HG02852 (cell line): Measurements from ENCODE around the gene CBFA2T3.
"Not testable (repeated sequence)": the region's sequence is repeated elsewhere in the genome, so short reads cannot be mapped to it uniquely, and the experiment has no call there.

ENCODE experiments used
- ATAC-seq: cut with Tn5 transposase; IDR thresholded peaks from one replicate; pipeline ENCODE4 v1.9.1; 2021; ENCODE audit warnings: mild to moderate bottlenecking, moderate library complexity; ENCODE audit not compliant: unreplicated experiment

Gene CBFA2T3

DNA sequence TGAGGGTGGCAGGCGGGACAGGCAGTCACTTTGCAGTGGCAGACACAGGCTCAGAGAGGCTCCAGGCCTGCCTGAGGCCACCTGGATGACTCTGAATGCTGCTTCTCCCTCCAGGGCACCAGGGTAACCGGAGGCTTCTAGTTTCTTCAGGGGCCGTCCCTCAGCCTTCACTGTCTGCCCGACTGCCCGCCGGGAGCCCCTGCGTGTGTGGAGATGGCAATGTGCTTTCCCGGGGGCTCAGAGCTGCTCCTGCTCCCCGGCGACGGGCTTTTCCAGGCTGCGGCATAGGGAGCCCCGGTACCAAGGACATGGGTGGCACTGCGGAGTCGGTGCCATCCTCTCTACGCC, 51.5 kb downstream of the CBFA2T3 start:
- no peak for ATAC-seq

DNA sequence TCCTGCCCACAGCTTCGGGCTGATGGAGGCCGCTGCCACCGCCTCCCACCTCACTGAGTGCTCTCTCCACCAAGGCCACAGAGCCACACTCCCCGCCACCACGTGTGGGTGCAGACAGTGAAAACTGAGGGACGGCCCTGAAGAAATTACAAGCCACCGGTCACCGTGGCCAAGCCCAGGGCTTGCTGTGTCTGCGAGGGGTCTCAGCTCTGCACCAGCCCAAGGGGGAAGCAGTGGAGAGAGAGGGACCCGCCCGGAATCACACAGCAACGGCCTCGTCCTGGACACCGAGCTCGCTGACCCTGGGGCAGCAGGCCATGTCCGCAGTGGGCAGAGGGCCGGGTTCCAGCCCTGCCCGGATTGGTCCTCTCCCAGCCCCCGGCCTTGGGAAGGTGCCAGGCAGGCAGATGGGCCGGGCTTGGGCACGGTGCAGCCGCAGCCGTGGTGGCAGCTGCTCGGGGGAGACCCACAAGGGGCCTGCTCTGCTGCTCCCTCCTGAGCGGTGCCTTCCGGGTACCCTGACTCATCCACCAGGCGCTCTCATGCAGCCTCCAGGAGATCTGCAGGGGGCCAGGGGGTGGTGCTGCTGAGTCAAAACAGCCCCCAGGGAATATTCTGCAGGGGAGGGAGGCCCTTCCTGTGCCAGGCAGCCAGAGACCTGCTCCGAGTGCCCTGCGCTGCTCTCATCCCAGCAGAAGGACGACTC, 52.0 kb downstream of the CBFA2T3 start:
- ATAC-seq, result no peak

DNA sequence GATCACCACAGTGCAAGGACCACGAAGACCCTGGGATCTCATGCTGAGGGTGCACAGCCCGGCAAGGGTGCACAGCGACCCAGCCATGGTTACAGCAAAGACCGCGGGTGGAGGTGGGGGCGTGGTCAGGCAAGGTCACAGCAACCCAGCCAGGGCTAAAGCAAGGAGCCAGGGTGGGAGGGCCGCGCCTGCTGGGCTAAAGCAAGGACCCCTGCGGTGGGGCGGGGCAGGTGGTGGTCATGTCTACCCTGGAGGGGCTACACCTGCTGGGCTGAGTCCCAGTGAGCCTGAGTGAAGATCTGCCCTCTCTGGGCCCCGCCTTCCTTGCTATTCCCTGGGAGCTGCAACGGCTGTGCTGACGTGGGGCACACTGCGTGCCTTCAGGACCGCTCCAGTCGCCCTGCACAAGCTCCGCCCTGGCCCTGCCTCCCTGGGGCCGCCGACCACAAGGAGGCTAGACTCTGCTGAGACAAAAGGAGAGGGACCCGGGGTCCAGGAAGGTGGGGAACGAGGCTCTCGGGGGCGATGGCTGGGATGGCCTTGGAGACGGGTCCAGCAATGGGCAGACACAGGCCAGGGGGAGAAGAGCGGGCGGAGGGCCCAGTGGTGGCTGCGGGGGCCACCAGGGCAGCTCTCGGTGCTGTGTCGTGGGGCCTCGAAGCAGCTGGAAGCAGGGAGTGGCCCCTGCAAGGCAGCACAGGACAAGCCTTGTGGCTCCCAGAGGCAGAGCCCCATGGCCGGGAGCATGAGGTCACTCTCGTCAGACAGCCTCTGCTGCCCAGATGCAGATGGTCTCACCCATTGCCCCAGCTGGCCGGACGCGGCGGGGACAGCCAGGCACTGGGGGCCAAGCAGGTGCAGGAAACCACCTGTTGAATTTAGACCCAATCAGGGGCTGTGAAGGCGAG, 52.8 kb downstream of the CBFA2T3 start:
- no peak for ATAC-seq

DNA sequence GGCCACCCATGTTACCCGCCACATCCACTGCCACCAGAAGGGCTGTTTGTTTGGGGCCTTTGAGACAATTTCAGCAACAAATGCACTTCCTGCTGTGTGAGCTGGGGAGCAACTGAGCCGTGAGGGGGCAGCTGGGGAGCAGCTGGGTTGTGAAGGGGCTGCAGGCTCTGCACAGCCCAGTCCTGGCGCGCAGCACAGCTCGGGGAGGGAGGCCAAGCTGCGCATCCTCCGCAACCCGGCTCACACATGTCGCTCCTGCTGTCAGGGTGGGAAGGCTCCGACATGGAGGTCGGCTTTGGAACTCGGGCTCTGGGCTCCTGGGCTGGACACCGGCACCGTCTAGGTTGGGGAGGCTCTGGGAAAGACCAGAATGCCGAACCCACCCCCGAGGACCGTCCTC, 53.6 kb downstream of the CBFA2T3 start:
- ATAC-seq, result no peak

DNA sequence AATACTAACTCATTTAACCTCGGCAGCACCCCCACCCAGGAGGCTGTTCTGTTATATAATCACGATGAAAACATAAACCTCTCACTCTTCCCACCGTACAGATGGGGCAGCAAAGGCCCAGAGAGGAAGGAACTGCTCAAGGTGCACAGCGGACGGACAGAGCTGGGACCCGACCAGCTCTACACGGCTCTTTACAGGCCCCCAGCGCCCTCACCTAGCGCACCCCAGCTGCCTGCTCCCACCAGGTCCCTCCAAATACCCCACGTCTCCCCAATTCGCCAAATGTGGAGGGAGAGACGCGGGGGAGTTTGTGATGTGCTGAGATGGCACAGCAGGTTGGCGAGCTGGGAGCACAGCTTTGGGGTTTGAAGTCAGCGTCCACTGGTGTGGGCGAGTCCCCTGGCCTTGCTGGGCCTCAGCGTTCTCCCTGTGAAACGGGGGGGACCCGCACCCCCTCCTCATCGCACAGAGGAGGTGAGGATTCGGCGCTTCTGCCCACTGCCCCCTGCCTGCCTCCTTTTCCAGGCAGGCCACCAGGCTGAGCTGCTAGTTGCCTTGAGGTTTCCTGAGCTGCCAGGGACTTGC, 54.1 kb downstream of the CBFA2T3 start:
- no peak for ATAC-seq

DNA sequence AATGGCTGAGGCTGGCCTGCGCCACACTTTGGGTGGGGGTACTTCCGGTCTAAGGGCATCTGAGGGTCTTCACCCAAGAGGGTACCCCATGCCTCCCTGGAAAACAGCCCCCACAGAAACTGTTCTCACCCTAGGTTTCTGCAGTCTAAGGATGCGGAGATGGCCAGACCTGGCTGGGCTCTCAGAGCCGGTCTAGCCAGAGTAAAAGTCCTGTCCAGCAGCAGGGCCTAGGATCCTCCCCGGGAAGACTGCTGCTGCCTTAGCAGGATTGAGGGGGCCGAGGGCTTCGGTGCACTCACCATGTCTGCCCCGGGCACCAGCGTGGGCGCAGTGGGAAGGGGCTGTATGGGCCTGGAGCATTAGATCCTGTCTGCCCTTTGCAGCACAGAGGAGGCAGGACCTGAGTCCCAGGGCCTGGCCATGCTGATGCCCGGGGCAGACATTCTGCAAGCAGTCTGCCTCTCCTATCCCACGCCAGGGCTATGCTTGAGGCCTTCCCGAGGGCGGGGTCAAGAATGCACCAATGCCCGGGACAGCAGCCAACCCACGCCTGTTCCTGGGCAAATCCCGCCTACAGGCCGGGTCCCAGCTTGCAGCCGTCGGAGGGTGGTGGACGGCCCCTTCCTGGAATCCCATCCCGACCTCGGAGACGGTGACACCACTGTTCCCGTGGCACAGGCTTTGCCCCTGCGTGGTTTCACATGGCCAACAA, 54.7 kb downstream of the CBFA2T3 start:
- ATAC-seq, result no peak

DNA sequence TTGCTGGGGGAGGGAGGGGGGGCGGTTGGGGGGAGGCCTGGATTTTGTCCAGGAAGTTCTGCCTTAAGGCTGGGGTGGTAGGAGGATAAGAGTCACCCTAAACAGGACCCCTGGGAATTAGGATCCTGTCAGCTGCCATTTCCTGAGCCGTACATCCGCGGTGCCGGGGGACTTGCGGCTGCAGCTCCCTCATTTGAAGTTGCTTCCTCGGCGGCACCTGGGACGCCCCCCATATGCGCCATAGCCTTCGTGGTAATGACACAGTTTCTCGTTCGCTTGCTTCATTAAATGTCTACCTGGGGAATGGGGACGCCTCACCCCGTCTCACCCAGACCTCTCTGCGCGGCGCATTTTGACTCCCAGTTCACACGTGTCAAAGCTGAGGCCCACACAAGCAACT, 55.4 kb downstream of the CBFA2T3 start:
- no peak for ATAC-seq

DNA sequence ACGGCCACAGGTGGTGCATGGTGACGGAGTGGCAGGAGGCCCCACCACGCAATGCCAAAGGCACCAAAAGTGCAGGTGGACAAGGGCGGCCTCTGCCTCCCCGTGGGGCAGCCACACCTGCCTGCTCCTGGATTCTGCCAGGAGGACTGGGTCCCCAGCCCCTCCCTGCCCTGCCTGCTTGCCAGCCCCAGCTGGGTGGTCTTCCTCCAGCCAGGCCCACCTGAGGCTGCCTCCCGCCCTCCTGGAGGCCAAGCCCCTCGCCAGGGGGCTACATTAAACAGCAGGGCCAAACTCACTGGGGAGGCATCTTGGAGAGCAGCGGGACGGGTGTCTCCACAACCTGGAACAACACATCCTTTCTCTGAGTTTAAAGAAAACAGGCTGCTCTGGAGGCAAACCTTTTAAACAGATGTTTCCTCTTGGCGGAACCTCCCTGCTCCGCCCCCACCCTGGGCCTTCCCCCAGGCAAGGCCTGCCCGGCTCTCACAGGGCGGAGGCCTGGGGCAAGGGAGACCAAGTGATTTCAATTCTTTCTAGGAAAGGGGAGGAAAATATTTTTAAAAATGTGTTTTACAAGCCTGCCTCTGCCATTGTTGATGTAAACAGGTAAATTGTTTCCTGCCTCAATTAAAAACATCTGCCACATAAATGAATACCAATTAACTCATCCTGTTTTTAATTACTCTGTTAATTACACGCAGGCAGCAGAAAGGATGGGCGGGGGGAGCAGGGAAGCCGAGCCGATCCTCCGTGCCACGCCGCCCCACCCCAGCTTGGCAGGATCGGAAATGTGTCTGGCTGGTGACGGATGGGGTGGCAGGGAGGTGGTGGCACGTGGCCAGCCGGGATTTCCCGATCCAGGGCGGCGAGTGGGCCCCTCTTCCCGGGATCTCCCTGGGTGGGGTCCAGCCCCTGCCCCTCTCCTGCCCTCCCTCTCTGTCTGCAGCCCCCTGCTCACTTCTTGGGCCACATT, 56.1 kb downstream of the CBFA2T3 start:
- ATAC-seq, result no peak

DNA sequence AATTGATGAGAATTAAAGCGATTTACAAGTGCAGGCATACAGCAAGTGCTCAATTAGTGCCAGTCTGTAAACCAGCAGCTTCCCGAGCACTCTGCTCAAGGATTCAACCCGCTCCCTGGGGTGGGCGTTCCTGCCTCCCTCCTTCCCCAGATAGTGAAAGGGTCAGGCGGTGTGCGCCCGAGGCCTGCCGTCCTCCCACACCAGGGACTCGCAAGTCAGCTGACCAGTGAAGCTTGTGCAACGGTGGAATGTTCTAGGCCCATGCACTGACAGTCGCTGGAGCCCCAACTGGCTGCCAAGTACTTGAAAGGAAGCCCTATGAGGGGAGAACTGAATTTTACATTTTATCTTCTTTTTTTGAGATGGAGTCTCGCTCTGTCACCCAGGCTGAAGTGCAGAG, 57.1 kb downstream of the CBFA2T3 start:
- ATAC-seq, result no peak

DNA sequence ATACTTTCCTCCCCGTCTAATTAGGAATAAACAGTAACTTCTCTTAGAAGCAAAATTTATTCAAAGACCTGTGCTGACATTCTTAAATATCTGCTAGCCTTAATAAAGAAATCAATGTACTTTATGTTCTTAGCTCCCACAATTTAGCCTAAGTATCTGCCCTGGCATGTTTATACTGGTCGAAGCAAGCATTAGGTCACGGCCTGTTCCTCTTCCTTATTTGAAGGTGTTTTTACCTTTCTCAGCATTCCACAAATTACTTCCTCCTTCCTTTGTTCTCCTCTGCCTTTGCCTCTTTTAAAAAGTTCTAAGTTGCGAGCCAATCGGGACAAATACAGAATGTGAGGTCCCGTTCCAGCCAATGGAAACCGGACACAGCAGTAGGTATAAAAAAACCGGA, 58.1 kb downstream of the CBFA2T3 start:
- ATAC-seq, result not testable (repeated sequence)

DNA sequence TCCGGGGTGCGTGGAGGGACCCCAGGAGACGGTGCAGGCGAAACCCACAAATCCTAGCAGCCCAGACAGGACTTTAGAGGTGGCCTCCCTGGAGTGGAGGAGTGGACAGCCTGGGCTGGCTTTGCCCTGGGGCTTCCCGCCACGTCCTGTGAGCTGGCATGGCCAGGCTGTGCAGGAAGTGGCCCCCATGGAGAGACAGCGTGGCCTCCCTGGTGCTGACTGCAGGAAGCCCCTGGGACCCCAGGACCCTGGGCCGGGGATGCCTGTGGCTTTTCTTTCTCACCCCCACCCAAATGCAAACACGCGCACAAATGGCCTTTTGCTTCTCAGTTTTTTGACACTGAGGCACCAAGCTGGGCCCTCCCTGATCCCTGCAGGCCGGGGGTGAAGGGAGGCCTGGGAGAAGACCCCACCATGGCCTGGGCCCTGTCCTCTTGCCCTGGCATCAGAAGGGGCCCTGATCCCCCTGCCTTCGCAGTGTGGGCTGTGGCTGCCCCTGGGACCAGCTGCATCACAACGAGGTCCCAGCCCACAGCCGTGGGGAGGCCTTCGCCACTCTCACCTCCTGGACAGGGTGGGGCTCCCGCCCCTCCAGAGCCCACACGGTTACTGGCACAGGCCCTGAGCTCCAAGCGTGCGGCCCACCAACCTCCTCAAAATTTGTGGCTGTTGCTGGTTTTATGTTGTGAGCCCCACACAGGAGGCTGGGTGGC, 58.9 kb downstream of the CBFA2T3 start:
- no peak for ATAC-seq

DNA sequence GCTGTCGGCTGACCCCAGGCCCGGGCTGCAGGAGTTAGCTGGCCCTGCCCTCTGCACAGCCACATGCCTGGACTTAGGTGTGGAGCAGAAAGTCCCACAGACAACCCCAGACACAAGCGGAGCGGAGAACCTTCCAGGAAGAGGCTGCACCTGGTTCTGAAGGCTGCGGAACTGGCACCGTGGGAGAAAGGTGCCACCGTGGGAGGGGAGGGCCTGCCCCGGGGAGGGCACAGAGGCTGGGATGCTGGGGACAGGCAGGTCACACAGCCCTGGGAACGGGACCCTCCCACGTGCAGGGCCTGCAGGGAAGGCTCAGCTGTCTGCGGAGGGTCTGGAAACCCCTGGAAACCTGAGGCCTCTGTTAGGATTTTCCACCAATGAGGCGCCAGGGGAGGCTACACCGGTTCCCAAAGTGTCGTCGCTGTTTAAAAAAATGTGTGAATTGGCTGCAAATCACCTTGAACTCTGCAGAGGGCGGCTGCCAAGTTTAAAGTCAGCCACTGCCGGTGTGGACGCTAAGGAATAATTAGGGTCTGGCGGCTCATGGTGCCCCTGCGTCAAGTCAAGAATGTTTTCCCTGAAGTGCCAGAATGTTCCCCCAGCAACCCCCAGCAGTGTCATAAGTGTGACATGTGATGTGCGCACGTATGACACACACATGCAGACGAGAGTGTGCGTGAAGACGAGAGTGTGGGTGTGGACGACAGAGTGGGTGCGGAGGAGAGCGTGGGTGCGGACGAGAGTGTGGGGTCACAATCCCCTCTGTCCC, 59.7 kb downstream of the CBFA2T3 start:
- no peak for ATAC-seq

DNA sequence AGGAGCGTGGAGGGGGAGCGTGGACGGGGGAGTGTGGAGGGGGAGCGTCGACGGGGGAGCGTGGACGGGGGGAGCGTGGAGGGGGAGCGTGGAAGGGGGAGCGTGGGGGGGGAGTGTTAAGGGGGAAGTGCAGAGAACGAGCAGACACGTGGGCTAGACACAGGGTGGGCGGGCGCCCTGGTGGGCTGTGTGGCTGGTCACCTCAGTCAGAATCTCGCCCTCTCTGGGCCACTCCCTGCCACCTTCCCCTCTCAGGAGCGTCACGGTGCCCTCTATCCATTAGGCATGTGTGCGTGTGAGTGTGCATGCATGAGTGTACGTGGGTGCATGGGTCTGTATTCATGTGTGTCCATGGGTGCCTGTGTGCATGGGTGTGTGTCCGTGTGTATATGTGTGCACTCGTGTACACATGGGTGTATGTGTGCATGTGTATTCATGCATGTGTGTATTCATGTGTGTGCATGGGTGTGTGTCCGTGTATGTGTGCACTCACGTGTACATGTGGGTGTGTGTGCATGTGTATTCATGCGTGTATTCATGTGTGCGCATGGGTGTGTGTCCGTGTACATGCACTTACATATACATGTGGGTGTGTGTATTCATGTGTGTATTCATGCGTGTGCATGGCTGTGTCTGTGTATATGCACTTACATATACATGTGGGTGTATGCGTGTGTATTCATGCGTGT, 61.2 kb downstream of the CBFA2T3 start:
- no peak for ATAC-seq

DNA sequence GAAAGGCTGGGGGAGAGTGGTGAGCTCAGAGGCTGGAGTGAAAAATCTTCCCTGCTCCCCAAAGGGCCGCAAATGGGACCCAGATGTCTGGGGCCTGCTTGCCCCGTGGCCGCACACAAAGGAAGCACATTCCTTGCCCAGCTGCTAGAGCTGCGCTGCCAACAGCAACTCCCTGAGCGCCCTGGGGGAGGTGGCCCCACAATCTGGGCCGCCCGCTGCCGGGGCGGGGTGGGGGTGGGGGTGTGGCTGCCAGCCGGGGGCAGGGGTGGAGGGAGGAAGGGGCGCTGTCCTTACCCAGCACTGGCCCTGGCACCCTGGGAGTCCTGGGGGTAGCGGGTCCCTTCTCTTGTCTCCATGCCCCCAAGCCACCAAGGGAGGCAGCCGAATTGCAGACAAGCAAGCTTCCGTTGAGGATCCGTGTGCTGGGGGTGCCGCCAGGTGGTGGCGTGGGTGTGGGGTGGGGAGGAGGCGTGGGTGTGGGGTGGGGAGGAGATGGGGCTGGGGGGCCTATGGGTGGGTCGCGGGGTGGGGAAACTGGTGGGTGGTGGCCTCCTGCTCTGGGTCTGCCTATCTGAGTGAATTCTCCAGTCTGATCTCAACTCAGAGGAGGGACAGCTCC, 62.1 kb downstream of the CBFA2T3 start:
- ATAC-seq, result no peak

DNA sequence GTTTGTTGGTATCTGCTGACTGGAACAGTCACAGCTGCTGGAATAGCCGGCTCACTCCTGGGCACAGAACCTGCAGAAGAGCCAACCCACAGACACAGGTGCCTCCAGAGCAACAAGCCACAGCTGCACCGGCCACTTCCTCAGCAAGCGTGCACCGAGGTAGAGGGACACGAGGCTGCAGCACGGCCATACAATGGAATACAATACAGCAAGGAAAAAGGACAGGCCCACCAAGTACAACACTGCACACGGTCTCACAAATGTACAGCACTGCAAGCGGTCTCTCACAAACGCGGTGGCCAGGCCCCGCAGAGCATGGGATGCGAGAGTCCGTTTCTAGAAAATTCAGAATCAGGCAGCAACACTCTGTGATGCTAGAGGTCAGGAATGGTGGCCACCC, 63.1 kb downstream of the CBFA2T3 start:
- ATAC-seq, result no peak

DNA sequence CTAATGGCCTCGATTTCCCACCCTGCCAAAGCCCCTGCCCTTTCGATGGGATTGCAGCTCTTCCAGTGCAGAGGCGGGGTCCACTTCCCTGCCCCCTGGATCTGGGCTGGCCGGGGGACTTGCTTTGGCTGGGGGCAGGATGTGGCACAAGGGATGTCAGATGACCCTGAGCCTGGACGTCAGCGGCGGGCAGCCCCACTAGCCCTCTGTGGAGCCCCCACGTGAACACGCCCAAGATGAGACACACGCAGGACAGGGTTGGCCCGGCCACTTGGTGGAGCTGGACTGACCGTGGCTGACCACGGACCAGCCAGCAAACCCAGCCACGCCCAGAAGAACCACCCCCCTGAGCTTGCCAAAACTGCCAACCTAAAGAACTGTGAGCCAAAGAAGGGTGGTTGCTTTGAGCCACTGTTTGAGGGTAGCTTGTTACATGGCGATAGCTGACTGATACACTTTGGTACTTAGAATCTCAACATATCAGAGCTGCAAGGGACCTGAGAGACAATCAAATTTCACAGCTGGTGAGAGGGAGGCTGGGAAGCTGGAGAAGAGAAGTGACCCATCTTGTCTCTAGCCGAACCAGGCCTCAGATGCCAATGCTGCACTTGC, 63.9 kb downstream of the CBFA2T3 start:
- ATAC-seq, result no peak

DNA sequence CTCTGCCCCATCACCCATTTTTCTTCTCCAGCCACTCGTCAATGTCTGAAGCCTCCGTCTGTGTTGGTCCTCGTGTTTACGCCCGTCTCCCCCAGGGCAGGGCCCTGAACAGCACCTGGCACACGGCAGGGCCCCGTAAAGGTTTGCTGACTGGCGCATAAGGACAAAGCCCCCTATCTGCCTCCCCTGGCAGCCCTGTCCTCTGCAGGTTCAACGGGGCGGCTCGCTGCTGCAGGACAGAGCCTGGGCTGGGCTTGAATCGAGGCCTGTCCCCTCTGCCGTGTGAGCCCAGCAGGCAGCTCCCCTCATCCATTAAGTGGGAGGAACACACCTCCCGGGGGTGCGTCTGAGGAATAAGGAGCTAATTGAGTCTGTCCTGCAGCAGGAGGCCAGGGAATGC, 64.5 kb downstream of the CBFA2T3 start:
- ATAC-seq, result no peak

DNA sequence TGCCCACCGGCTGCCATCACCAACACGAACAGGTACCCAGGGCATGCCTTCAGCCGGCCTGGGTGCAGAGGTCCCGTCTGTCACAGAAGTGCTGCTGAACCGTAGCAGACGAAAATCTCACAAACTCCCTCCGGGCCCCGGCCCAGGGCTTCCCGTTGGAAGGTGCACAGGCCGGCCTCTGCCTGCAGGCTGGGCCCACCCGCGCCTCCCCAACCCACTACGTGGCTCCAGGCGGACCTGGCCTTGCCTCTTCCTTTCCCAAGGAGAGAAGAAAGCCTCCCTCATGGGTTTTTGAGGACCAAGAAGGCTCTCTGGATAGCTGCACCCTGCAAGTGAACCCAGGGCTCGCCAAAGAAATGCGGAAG, 65.1 kb downstream of the CBFA2T3 start:
- no peak for ATAC-seq
